ENCODE data around the gene KIAA1958. TPM values are rescaled to one million over a fixed set of nuclear protein-coding genes. Genes with fewer than 3 reads are reported as not detected.

KIAA1958 gene, protein sequence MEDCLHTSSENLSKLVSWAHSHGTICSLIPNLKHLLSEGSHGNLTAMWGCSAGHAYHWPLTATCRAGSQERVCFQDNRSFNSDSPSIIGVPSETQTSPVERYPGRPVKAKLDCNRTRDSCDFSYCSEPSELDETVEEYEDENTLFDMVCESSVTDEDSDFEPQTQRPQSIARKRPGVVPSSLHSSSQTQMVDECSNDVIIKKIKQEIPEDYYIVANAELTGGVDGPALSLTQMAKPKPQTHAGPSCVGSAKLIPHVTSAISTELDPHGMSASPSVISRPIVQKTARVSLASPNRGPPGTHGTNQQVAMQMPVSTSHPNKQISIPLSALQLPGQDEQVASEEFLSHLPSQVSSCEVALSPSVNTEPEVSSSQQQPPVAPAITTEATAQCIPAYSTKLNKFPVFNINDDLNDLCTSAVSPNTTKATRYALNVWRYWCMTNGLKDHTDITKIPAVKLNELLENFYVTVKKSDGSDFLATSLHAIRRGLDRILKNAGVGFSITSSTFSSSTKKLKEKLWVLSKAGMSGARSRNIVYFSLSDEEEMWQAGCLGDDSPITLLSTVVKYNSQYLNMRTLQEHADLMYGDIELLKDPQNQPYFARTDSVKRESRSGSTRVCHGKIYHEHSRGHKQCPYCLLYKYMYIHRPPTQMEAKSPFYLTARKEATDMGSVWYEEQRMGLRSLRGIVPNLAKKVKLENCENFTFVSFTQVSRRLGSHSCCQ
- total RNA-seq (10 to 100 TPM; 10.5 to 10.7 TPM), polyA plus RNA-seq (ENCODE audit: insufficient read length in 6 of 6) (10 to 100 TPM; 12.0 to 15.6 (median 14.8) TPM)
- long read RNA-seq, donor 1, full-length matches to known transcripts = 4 of 4 reads
- long read RNA-seq, donor 1, partial matches to known transcripts = 0 of 4 reads
- long read RNA-seq, donor 1, other reads (novel, unspliced or antisense) = 0 of 4 reads
- long read RNA-seq, donor 2, partial matches to known transcripts = 5 of 5 reads
- long read RNA-seq, donor 2, other reads (novel, unspliced or antisense) = 0 of 5 reads
- long read RNA-seq, donor 3, full-length matches to known transcripts = 1 of 1 reads
- long read RNA-seq, donor 3, partial matches to known transcripts = 0 of 1 reads
- long read RNA-seq, donor 3, other reads (novel, unspliced or antisense) = 0 of 1 reads
- long read RNA-seq, donor 4, partial matches to known transcripts = 1 of 2 reads
- long read RNA-seq, donor 4, other reads (novel, unspliced or antisense) = 1 of 2 reads
- long read RNA-seq, donor 5, full-length matches to known transcripts = 4 of 4 reads
- long read RNA-seq, donor 5, partial matches to known transcripts = 0 of 4 reads
- long read RNA-seq, donor 5, other reads (novel, unspliced or antisense) = 0 of 4 reads
- long read RNA-seq, donor 6, full-length matches to known transcripts = 4 of 4 reads
- long read RNA-seq, donor 6, partial matches to known transcripts = 0 of 4 reads
- long read RNA-seq, donor 6, other reads (novel, unspliced or antisense) = 0 of 4 reads
- long read RNA-seq, donor 7, full-length matches to known transcripts = 1 of 1 reads
- long read RNA-seq, donor 7, partial matches to known transcripts = 0 of 1 reads
- long read RNA-seq, donor 7, other reads (novel, unspliced or antisense) = 0 of 1 reads
- long read RNA-seq, donor 8, partial matches to known transcripts = 26 of 28 reads
- long read RNA-seq, donor 8, other reads (novel, unspliced or antisense) = 0 of 28 reads
- long read RNA-seq, donor 9 = 0 reads
- long read RNA-seq, donor 10 = 0 reads
- long read RNA-seq, donor 11, partial matches to known transcripts = 6 of 7 reads
- long read RNA-seq, donor 11, other reads (novel, unspliced or antisense) = 0 of 7 reads
- long read RNA-seq, donor 12, full-length matches to known transcripts = 4 of 4 reads
- long read RNA-seq, donor 12, partial matches to known transcripts = 0 of 4 reads
- long read RNA-seq, donor 12, other reads (novel, unspliced or antisense) = 0 of 4 reads

GRCh38 chr9:112486221-112487007, at the start of gene KIAA1958:
Gene KIAA1958, plus strand, starts transcription at chr9:112486827. Its CDS starts 87,254 bp downstream, at chr9:112574081.
- H3K4me3 ChIP-seq = peak within 1 kb of the TSS; percentile 70 to 94
- no peaks in the 10 kb centered on the region for H3K9me3 ChIP-seq
- peaks cover 0 to 21% of the 10 kb centered on the region in 2 donors for H3K4me1 ChIP-seq
- TF ChIP-seq, protein P1, sequence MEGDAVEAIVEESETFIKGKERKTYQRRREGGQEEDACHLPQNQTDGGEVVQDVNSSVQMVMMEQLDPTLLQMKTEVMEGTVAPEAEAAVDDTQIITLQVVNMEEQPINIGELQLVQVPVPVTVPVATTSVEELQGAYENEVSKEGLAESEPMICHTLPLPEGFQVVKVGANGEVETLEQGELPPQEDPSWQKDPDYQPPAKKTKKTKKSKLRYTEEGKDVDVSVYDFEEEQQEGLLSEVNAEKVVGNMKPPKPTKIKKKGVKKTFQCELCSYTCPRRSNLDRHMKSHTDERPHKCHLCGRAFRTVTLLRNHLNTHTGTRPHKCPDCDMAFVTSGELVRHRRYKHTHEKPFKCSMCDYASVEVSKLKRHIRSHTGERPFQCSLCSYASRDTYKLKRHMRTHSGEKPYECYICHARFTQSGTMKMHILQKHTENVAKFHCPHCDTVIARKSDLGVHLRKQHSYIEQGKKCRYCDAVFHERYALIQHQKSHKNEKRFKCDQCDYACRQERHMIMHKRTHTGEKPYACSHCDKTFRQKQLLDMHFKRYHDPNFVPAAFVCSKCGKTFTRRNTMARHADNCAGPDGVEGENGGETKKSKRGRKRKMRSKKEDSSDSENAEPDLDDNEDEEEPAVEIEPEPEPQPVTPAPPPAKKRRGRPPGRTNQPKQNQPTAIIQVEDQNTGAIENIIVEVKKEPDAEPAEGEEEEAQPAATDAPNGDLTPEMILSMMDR (IDR thresholded peaks at IDR 0.05) = no peak
- H3K27ac ChIP-seq = peak within 1 kb of the TSS; percentile 57 to 76
- no peaks in the 10 kb centered on the region for H3K27me3 ChIP-seq
- DNase-seq (peak; percentile 65 to 96 (median 89)), ATAC-seq (peak; percentile 95)
- H3K36me3 ChIP-seq = no peaks in the 10 kb centered on the region
- intact Hi-C loops (cut with DNase I) = no loop called here

- Histone ChIP-seq H3K27me3 (no peaks in the 10 kb centered on the region), H3K4me3 (no peak overlapping the region), H3K27ac (no peak overlapping the region), H3K4me1 (no peaks in the 10 kb centered on the region), H3K36me3 (peaks cover 0 to 12% of the 10 kb centered on the region in 2 donors), H3K9me3 (no peaks in the 10 kb centered on the region)
- intact Hi-C loops (cut with DNase I) = no loop called here
- ATAC-seq = no peak
- DNase-seq = no peak
- TF ChIP-seq, protein P1 (IDR thresholded peaks at IDR 0.05) = no peak
These were observed 49.2 kb upstream of the KIAA1958 start for GRCh38 chr9:112437406-112437805.

DNA sequence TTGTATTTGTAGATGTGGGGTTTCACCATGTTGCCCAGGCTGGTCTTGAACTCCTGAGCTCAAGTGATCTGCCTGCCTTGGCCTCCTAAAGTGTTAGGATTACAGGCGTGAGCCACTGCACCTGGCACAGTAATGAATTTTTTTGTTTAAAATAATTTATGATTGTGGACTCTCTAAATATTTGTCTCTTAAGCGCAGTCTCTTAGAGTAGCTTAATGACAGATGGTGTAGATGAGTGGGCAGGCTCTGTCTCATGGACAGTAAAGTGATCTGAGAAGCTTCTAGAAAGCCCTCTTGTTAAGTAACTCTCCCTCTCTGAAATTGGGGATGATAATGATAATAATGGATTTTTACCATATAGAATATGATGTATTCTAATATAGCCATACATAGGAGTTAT, 47.5 kb upstream of the KIAA1958 start:
- Histone ChIP-seq H3K36me3 (peaks cover 0 to 12% of the 10 kb centered on the region in 2 donors), H3K4me3 (no peak overlapping the region), H3K4me1 (no peaks in the 10 kb centered on the region), H3K27me3 (no peaks in the 10 kb centered on the region), H3K27ac (no peak overlapping the region), H3K9me3 (no peaks in the 10 kb centered on the region)
- TF ChIP-seq, protein P1 (IDR thresholded peaks at IDR 0.05) = no peak
- DNase-seq (no peak), ATAC-seq (no peak)
- intact Hi-C loops (cut with DNase I) = no loop called here

DNA sequence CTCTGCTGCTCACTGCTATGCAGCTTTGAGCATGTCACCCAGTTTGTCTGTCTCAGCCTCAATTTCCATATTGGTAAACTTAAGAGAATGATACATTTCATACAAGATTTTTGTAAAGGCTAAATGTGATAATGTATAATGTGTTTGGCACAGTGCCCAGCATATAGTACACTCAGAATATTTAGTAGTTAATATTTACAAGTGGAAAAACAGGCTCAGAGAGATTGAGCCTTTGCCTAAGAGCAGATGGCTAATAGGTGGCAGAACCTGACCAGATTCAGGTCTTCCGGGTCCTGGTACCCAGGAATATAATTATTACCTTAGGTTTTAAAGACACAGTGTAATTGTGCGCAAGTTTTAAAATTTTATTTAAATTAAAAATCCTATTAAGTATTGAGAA, 46.8 kb upstream of the KIAA1958 start:
- H3K9me3 ChIP-seq = no peaks in the 10 kb centered on the region
- no peak overlapping the region for H3K27ac ChIP-seq
- DNase-seq = peak in 2 of 4 donors; percentile 12 to 35
- H3K4me1 ChIP-seq = no peaks in the 10 kb centered on the region
- no peaks in the 10 kb centered on the region for H3K27me3 ChIP-seq
- no peak overlapping the region for H3K4me3 ChIP-seq
- intact Hi-C loops (cut with DNase I) = no loop called here
- TF ChIP-seq, protein P1 (IDR thresholded peaks at IDR 0.05) = no peak
- peaks cover 0 to 12% of the 10 kb centered on the region in 2 donors for H3K36me3 ChIP-seq
- no peak for ATAC-seq
